Astrocyte (in vitro differentiated cells and primary cell): Measurements from ENCODE around the gene GYG1.

Source experiments
- EZH2 ChIP-seq: IDR thresholded peaks from 2 replicates; pipeline ENCODE4 v1.6.1; 2012; ENCODE audit warnings: mild to moderate bottlenecking, low read length, inconsistent platforms; ENCODE audit not compliant: insufficient read depth
- TF ChIP-seq, protein P1 (sequence below): IDR thresholded peaks from 2 replicates; pipeline ENCODE4 v1.5.1; 2011; ENCODE audit warnings: low read depth, mild to moderate bottlenecking, inconsistent platforms, low read length, moderate library complexity; ENCODE audit not compliant: insufficient read depth

DNA sequence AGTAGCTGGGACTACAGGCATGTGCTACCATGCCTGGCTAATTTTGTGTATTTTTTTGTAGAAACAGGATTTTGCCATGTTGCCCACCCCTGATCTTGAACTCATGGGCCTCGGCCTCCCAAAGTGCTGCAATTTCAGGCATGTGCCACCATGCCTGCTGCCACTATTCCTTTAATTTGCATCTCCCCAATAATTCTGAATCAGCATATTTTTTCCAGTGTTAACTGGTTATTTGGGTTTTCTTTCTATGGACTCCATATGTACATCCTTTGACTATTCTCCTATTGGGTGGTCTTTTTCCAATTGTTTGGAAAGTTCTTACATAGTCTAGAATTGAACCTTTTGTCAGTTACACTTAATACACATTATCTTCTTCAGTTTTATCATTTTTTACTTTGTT is 66.9 kb downstream of the GYG1 start:
- TF ChIP-seq, protein P1, sequence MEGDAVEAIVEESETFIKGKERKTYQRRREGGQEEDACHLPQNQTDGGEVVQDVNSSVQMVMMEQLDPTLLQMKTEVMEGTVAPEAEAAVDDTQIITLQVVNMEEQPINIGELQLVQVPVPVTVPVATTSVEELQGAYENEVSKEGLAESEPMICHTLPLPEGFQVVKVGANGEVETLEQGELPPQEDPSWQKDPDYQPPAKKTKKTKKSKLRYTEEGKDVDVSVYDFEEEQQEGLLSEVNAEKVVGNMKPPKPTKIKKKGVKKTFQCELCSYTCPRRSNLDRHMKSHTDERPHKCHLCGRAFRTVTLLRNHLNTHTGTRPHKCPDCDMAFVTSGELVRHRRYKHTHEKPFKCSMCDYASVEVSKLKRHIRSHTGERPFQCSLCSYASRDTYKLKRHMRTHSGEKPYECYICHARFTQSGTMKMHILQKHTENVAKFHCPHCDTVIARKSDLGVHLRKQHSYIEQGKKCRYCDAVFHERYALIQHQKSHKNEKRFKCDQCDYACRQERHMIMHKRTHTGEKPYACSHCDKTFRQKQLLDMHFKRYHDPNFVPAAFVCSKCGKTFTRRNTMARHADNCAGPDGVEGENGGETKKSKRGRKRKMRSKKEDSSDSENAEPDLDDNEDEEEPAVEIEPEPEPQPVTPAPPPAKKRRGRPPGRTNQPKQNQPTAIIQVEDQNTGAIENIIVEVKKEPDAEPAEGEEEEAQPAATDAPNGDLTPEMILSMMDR = no peak
- TF ChIP-seq EZH2 = no peak
